H1 (cell line): ENCODE measurements around the gene DYNLL1. TPM values are rescaled to one million over a fixed set of nuclear protein-coding genes. Genes with fewer than 3 reads are reported as not detected.

Experiments used
- BRCA1 ChIP-seq: IDR thresholded peaks from 2 replicates; pipeline ENCODE4 v1.6.1; 2012; ENCODE audit warnings: low read depth, low read length, improper control_type of control experiment
- polyA plus RNA-seq, 7 experiments: library from polyadenylated mRNA; depleted of rRNA in 3 of 7; stranded (reverse) in 5 of 7; unstranded in 2 of 7; fragments of >200 nt in 5 of 7; fragments of 200-250 nt in 2 of 7; gene quantifications; 1 replicate in 5 of 7; 2 replicates in 1 of 7; 4 replicates in 1 of 7; pipeline versions ENCODE4 v1.2.1 to v1.2.3, GENCODE V29; 2011 to 2013; ENCODE audit warnings: missing spikeins in 2 of 7, mixed read lengths in 2 of 7
- total RNA-seq: library from RNA; stranded (reverse); fragmentation: NEBNext Ultra II Directional; extraction: Animal tissue kit (Norgen Biotek cat#: 25700); gene quantifications from 2 replicates; pipeline ENCODE4 v1.2.1, GENCODE V29; 2021

Gene DYNLL1
- total and polyA plus RNA-seq, 2 of the 8 experiments (the other 6 are each of a cell fraction or from before 2014, with no cell fraction given), result 423 to 488 TPM

GRCh38 chr12:120455302-120455701 lies 40.6 kb upstream of the DYNLL1 start (continued):
- TF ChIP-seq BRCA1, result no peak
